ENCODE measurements around the gene TFB1M.
"Not testable (repeated sequence)": the region's sequence is repeated elsewhere in the genome, so short reads cannot be mapped to it uniquely, and the experiment has no call there.

The TFB1M gene

GRCh38 chr6:155273431-155273830 is 40.9 kb downstream of the TFB1M start:
- DNase-seq (ENCODE audit: low read depth) = peak; percentile 61
- TF ChIP-seq CTCF (IDR thresholded peaks at IDR 0.05; ENCODE audit: control insufficient read depth, insufficient read depth, low read depth, low read length, missing control alignments) = no peak
- H3K4me3 ChIP-seq (ENCODE audit: control insufficient read depth, low read depth, low read length) = no peak overlapping the region

DNA sequence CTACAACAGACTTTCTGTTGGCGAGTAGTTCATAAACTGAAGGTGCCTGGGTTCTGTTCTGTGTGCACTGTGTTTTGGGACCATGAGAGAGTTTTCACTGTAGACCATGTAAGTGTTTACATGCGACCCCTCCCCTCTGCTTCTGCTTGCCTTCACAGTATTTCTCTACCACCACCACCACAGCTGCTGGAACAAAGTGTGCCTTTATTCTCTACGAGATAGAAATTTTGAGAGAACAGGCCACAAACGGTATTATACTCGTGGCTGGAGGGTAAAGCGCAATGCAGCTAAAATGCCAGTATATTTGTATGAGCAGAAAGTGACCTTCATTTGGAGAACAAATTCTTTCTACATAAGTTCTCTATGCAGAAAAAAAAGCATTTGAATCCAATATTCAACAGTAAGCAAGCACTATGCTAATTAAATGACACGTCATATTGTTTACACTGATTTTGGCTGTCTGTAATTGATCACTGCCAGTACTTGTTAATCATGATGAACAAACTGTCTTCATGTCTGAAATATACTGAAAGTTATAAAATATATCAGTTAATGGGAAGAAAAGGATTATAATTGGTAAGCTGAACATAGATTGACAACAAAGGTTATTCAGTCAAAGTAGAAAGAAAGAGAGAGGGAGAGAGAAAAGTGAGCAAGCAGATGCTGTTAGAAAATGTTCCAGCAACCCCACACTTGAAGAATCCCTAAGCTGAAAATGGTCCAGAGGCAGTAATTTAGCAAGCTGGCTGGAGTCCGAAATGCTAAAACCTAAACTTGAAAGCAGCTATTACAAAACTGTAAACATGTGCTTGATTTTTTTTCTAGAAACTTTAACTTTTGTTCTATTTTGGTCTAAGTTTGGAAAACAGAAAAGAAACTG is 41.7 kb downstream of the TFB1M start:
- DNase-seq (ENCODE audit: low read depth) = no peak
- TF ChIP-seq CTCF (IDR thresholded peaks at IDR 0.05; ENCODE audit: control insufficient read depth, insufficient read depth, low read depth, low read length, missing control alignments) = no peak
- H3K4me3 ChIP-seq (ENCODE audit: control insufficient read depth, low read depth, low read length) = no peak overlapping the region

DNA sequence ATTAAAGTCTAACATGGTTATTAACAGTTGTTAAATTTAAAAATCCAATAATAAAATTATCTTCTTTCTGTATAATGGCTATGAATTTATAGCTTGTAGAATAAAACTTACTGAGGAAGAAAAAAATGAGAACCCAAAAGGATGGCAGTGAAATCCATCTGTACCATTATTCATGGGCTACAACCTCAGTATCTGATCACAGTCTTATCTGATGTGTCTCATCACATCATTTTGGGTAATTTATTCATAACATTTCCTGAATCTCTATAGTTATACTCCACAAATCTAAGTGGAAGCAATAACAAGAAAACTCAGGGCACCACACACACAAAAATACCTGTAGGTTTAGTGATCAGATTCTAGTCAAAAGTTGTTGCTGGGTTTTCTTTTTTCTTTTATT is 43.1 kb downstream of the TFB1M start:
- TF ChIP-seq CTCF (IDR thresholded peaks at IDR 0.05; ENCODE audit: control insufficient read depth, insufficient read depth, low read depth, low read length, missing control alignments) = no peak
- H3K4me3 ChIP-seq (ENCODE audit: control insufficient read depth, low read depth, low read length) = no peak overlapping the region
- no peak for DNase-seq (ENCODE audit: low read depth)

DNA sequence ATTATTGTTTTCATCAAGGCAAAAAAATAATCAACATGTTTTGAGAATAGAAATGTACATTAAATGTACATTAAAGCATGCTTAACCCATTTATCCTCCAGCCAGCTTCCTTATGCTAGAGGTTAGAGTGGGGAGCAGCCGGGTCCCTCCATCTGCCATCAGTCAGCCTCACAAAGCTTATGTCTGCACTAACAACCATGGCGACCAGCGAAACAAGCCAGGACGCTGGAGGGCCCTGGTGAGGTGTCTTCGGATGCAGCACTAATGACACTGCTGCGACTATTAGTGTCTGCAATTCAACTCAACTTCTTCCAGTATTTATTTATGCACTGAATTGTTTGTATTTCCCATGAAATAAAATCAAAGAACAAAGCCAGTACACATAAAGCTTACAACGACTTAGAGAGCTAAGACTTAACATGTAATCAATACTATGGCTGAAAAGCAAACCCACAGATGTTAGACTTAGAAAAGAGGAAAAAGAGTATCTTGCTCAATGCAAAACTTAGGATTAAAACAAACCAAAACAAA is 43.7 kb downstream of the TFB1M start:
- no peak for TF ChIP-seq CTCF (IDR thresholded peaks at IDR 0.05; ENCODE audit: control insufficient read depth, insufficient read depth, low read depth, low read length, missing control alignments)
- no peak for DNase-seq (ENCODE audit: low read depth)
- no peak overlapping the region for H3K4me3 ChIP-seq (ENCODE audit: control insufficient read depth, low read depth, low read length)

- no peak for TF ChIP-seq CTCF (IDR thresholded peaks at IDR 0.05; ENCODE audit: control insufficient read depth, insufficient read depth, low read depth, low read length, missing control alignments)
- no peak overlapping the region for H3K4me3 ChIP-seq (ENCODE audit: control insufficient read depth, low read depth, low read length)
- no peak for DNase-seq (ENCODE audit: low read depth)
These were observed 44.5 kb downstream of the TFB1M start for GRCh38 chr6:155269765-155270164.

DNA sequence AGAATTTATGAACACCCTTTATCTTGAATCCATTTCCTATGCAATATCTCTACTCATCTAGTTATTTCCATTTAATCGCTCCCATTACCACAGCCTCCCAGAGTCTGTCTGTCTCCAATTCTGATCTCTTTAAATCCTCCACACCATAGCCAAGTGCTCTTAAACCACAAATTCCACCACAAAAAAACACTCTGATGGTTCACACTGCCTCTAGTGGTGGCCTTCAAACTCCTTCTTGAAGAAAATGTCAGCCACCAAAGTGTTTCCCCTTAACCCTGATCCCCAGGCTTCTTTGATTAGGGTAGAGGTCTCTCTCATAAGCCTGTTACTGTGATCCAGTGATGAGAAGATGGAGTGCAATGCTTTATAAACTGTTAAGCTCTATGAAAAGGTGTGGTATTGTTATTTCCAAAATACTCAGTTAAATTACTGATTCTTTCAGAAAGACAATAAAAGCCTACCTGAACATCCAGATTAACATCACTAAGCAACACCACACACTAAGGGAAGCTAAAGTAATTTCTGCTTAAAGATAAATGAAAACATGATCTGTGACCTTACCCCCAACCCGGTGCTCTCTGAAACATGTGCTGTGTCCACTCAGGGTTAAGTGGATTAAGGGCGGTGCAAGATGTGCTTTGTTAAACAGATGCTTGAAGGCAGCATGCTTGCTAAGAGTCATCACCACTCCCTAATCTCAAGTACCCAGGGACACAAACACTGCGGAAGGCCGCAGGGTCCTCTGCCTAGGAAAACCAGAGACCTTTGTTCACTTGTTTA is 46.0 kb downstream of the TFB1M start:
- H3K4me3 ChIP-seq (ENCODE audit: control insufficient read depth, low read depth, low read length); DNase-seq (ENCODE audit: low read depth): not testable (repeated sequence)
- TF ChIP-seq CTCF (IDR thresholded peaks at IDR 0.05; ENCODE audit: control insufficient read depth, insufficient read depth, low read depth, low read length, missing control alignments) = peak; percentile 66
